Stimulated activated CD8-positive, alpha-beta memory T cell treated with anti-CD3 and anti-CD28 coated beads, Interleukin-12 subunit alpha, Interleukin-12 subunit beta, amount 100 ng/mL, for 24 hours (primary cell): ENCODE measurements around the gene TFB2M.

Experiments used
- DNase-seq: peaks from one replicate; pipeline ENCODE4 v3.0.0-alpha.2; 2020; ENCODE audit errors: extremely low read depth

The TFB2M gene

GRCh38 chr1:246513041-246513440, 53.0 kb downstream of the TFB2M start:
- no peak for DNase-seq

- DNase-seq, result no peak
These were observed 53.4 kb downstream of the TFB2M start for GRCh38 chr1:246512635-246513034.

- no peak for DNase-seq
These were observed 53.8 kb downstream of the TFB2M start for GRCh38 chr1:246512230-246512629.

- DNase-seq, result no peak
These were observed 54.9 kb downstream of the TFB2M start for GRCh38 chr1:246511203-246511602.

- no peak for DNase-seq
These were observed 55.7 kb downstream of the TFB2M start for GRCh38 chr1:246510147-246511030.

- no peak for DNase-seq
These were observed 57.0 kb downstream of the TFB2M start for GRCh38 chr1:246508897-246509688.

GRCh38 chr1:246506674-246507481, 59.2 kb downstream of the TFB2M start, which contains the start of gene SMYD3:
TSS of gene SMYD3 (minus strand) at chr1:246507279.
- peak; percentile 39 for DNase-seq

- DNase-seq, result no peak
These were observed 59.7 kb downstream of the TFB2M start for GRCh38 chr1:246506367-246506673.

GRCh38 chr1:246503341-246503740, 62.7 kb downstream of the TFB2M start:
- DNase-seq, result no peak

- DNase-seq, result no peak
These were observed 68.6 kb downstream of the TFB2M start for GRCh38 chr1:246497331-246497915.

- no peak for DNase-seq
These were observed 73.3 kb downstream of the TFB2M start for GRCh38 chr1:246492611-246493245.

- no peak for DNase-seq
These were observed 74.5 kb downstream of the TFB2M start for GRCh38 chr1:246491551-246492053.
